ENCODE data around the gene IFNA6. TPM values are rescaled to one million over a fixed set of nuclear protein-coding genes. Genes with fewer than 3 reads are reported as not detected.
"Not testable (repeated sequence)": the region's sequence is repeated elsewhere in the genome, so short reads cannot be mapped to it uniquely, and the experiment has no call there.

IFNA6 gene
- not detected for polyA plus RNA-seq (ENCODE audit: insufficient read depth in 1 of 5, insufficient read length in 5 of 5, low replicate concordance in 1 of 5)
- long read RNA-seq, donor 1: 0 reads
- long read RNA-seq, donor 2: 0 reads
- long read RNA-seq, donor 3: 0 reads
- long read RNA-seq, donor 4: 0 reads
- long read RNA-seq, donor 5: 0 reads
- long read RNA-seq, donor 6: 0 reads
- long read RNA-seq, donor 7: 0 reads
- long read RNA-seq, donor 8: 0 reads

DNA sequence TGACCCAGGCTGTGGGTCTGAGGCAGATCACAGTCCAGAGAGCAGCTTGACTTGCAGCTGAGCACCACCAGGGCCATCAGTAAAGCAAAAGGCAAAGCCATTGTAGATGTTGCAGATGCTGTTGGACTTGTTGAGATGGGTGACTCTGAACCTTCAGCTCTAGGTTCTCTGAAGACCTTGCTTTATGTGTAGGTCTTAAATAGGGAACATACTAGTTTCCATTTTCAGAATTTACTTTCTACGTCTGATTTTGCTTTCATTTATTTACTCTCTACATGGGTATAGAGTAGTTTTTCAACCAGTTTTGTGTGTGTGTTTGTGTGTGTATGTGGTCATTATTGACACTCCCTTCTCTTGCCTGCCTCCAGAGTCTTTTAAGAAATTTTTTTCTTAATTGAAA, at the start of gene IFNA6:
TSS of gene IFNA6 (minus strand) at position 101 of the 400 bp plus-strand sequence. CDS start at position 101, 0 bp downstream.
- DNase-seq: no peak

- no peak for DNase-seq
Measured at GRCh38 chr9:21399956-21400355, 49.3 kb upstream of the IFNA6 start.

DNA sequence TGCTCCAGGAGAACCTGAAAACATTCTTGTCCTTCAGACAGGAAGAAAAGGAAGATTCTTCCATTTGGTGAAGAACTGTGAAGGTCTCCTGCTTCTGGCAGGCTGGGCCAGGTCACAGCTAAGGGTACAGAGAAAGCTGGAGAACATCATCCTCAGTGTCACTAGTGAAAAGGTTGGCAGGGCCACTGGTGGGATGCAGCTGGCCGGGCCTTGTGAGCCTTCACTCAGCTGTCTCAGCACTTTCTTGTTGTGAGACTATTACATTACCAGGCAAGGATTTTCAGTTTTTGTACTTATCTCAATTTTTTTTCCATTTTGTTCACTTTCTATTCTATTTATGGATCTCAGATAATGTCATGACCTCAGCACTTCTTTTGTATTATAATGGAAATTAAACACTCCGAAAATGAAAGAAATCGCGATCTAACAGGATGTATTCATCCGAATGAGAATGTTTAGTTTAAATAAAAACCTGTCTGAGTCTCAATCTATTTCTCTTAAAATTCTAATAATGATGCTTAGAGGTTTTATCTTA, 48.3 kb upstream of the IFNA6 start:
- no peak for DNase-seq

DNA sequence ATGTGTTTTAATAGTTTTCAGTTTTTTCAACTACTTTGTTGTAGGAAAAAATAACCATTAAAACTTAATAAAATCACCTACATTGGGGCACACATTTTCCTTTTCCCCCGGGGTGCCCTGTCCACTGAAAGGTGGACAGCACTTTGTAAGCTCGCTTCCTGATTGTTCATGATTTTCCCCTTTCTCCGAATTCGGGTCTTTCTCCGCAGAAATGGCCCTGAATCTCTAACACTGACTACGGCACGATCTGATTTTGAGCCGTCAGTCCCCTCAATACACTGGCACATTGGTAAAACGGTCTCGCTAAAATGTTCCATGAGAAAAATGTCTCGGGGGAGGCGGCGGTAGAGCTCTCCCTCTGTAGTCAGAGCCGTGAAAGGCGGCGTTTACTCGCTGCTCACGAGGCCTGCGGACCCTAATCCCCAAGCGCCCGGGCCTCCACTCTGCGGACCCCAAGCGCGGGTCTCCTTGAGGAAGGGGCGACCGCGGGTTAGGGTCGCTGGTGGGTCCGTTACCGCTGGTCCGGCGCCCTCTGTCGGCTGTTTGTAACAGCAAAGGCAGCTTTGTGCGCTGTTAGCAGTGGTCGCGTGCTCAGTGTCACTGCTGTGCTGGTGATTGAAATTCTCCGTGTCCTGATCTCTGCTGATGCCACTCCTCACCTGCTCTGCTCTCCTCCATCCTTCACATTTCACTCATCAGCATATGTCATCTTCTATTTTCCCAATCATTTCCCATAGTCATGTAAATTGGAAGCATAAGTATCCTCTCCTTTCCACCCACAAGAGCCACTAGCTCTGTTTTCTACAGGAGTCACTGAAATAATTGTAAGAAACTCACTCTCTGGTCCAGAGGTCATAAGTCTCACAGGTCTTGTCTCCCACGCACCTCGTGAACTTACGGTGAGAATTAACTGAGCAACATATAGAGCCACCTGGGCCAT, 45.4 kb upstream of the IFNA6 start:
- DNase-seq: peak; percentile 26 to 28

GRCh38 chr9:21392270-21392669, 41.6 kb upstream of the IFNA6 start:
- no peak for DNase-seq

- DNase-seq: no peak
Measured at GRCh38 chr9:21385131-21385670, 34.5 kb upstream of the IFNA6 start, which contains the start of gene IFNA2. IFNA2 (minus strand) TSS chr9:21385398; CDS start chr9:21385329, 69 bp downstream.

- DNase-seq: no peak
Measured at GRCh38 chr9:21383627-21384026, 32.9 kb upstream of the IFNA6 start.

DNA sequence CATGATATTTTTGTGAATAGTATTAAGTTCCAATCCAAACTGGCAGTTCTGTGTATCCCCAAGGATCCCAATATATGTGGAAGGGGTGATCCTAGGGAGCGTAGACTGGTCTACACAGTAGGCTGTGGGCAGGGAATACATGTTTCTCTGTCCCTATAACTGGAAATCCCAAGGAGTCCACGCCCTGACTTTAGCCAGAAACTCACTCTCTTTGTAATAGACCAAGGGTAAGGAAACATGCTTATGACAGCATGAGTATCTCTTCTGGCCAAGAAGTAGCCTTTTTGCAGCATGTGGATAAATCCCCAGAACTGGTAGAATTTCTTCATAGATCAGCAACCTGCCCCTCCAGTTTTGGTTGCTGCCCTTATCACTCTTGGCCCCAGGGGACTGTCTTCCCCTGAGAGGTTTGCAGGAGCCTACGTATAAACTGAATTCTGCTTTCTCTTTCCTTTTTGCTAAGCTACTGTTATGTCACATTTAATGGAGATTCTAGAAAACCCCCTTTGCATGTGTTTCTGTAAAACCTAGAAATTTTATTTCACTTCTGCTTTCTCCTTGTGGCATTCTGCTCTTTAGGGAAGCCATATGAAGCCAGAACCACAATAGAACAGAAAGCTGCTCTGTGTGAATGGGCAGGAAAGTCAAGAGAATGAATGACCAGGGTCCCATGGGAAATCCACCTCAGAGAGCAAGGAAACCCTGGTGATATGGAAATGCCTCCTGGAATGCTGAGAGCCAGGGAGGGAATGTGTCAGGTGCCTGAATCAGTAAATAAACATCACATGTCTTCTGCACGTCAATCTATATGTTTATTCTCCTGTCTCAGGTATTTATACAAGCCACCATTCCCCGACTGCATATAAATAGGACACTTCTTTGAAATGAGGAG, 31.0 kb upstream of the IFNA6 start:
- no peak for DNase-seq

- not testable (repeated sequence) for DNase-seq
Measured at GRCh38 chr9:21371467-21371866, 20.8 kb upstream of the IFNA6 start.

DNA sequence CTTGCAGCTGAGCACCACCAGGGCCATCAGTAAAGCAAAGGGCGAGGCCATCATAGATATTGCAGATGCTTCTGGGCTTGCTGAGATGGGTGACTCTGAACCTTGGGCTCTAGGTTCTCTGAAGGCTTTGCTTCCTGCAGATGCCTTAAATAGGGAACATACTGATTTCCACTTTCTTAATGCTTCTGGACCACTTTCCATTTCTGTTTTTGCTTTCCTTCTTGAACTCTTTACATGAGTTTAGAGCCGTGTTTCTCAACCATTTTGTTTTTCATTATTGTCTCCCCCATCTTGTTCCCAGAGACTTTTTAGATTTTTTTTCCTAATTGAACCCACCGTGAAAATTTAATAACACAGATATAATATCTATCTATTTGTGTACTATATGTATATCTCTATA, 17.3 kb upstream of the IFNA6 start, which contains the start of gene IFNA13:
TSS of gene IFNA13 (minus strand) at position 101 of the 400 bp plus-strand sequence. CDS start at position 54, 47 bp downstream.
- DNase-seq: no peak

DNA sequence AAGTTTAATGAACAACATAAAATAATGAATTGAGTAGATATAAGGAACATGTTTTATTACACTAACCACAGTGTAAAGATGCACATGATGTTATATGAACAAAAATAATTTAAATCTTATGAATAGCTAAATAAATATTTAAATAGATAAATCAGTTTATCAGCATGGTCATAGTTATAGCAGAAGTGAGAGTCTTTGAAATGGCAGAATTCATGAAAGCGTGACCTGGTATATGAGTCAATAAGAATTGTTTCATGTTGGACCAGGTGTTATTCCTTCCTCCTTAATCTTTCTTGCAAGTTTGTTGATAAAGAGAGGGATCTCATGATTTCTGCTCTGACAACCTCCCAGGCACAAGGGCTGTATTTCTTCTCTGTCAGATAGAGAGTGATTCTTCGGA, 16.5 kb upstream of the IFNA6 start:
- not testable (repeated sequence) for DNase-seq

GRCh38 chr9:21362287-21362686, 11.6 kb upstream of the IFNA6 start:
- no peak for DNase-seq

DNA sequence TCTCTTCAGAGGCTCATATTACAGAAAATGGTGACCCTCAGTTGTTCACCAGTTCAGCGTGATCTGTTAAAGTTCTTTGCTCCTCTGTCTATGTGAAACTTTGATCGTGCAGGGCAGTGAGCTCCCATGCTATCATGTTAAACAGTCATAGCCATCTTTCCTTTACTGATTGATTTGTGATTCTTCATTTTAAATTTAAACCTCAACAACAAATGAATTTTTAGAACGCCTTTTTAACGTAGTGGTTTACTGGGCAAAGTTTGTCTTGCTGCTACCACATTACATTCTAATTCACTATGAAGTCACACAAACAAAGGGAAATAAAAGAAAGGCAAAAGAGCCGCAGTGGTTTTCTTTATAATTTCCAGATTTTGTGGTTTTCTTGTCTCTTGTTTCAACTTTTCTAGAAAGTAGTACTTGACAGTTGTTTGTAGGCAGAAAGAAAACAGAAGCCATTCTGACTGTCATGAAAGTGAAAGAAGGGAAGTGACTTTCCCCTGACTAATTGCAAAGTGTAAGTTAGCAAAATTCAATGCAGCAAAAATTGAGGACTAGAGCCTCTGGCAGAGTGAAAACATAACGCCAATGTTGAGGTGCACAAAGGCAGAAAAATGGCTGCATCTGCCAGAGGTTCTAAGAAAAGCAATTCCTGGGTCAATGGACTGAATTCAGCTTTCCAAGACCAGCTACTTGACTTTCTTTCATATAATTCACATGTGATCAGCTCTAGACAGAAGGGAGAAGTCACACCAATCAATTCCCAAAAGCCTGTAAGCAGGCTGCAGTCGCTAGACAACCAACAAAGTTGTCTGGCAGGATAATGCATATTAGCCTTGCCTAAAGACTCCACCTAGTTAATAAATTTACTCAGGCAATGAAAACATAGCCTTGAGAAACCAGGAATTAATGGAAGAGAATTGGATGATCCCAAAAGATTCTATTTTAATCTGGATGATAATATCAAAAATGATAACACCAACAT, 7.1 kb upstream of the IFNA6 start:
- no peak for DNase-seq

DNA sequence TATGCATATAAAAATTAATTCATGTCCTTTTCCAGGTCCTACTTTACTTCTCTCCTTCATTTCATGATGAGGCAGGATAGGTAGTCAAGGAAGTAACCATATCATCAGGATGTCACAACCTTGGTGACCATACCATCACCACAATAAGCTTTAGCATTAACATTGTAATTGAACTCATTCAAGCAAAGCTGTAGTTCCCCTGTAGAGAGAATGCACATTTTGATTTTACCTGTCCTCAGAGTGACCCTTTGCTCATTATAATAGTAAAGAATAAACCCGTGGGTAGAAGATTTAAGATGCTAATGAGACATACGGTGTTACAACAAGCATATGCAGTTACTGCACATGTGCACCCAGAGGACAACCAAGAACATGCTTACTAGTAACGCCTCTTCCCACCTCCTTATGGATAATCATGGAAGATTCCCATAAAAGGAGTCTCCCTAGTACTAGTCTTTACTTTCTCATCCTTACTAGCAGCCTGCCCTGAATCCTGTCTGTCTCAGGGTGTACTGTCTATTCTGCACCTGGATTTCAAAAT, 2.2 kb downstream of the IFNA6 start:
- DNase-seq: no peak

- no peak for DNase-seq
Measured at GRCh38 chr9:21340735-21341134, 10.0 kb downstream of the IFNA6 start.

DNA sequence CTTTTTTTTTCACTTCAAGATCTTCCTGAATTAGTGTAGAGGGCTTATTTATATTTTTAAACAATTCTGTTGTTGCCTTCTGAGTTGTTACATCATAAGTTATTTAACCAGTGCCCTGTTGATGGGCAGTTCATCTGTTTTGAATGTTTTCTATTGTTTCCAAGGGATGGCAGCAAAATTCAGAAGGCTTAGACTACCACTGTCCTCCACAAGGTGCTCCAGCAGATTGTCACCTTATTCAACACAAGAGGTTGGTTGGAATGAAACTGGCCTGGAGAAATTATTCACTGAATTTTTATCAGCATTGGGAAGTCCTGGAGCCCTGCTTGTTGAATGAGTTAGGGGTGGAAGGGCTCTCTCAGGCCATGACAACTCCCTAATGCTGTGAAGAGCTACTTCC, 14.2 kb downstream of the IFNA6 start:
- DNase-seq: no peak

- peak; percentile 92 to 95 for DNase-seq
Measured at GRCh38 chr9:21334701-21335632, 15.7 kb downstream of the IFNA6 start, which contains the start of gene KLHL9. KLHL9 (minus strand) TSS chr9:21335404; CDS start chr9:21334859, 545 bp downstream.

- no peak for DNase-seq
Measured at GRCh38 chr9:21333226-21333625, 17.5 kb downstream of the IFNA6 start.

All from right lung (tissue), 10 donors.